Heart right ventricle (tissue), 16 donors: ENCODE results near the gene HMCN1. TPM values are rescaled to one million over a fixed set of nuclear protein-coding genes. Genes with fewer than 3 reads are reported as not detected.
A peak's percentile ranks its signal among the peaks of the same experiment; 100 is the strongest.

Source experiments
- ATAC-seq, 8 donors: fragments of 200-7000 bp; cut with Tn5 transposase; one replicate each; pipeline ENCODE4 v1.9.1; 2020; ENCODE audit warnings: mild to moderate bottlenecking in 8 of 8, moderate library complexity in 8 of 8, moderate number of reproducible peaks in 1 of 8
- DNase-seq, 2 donors: peaks; one replicate each; pipeline ENCODE4 v3.0.0-alpha.2; 2020
- H3K27ac ChIP-seq, 10 donors: fragments of 200-600 bp; sonication (generic) in 2 of 10; one replicate each; pipeline versions ENCODE4 v1.5.0 to v1.8.0; 2020 to 2022; ENCODE audit warnings: mild to moderate bottlenecking in 3 of 10
- H3K27me3 ChIP-seq, 7 donors: fragments of 200-600 bp; one replicate each; pipeline ENCODE4 v1.8.0; 2021 to 2022; ENCODE audit warnings: mild to moderate bottlenecking in 2 of 7
- H3K36me3 ChIP-seq, 9 donors: fragments of 200-600 bp; sonication (generic) in 1 of 9; one replicate each; pipeline versions ENCODE4 v1.5.0 to v1.8.0; 2020 to 2022; ENCODE audit warnings: mild to moderate bottlenecking in 2 of 9
- H3K4me1 ChIP-seq, 9 donors: fragments of 200-600 bp; sonication (generic) in 1 of 9; one replicate each; pipeline versions ENCODE4 v1.5.0 to v1.8.0; 2020 to 2022; ENCODE audit warnings: mild to moderate bottlenecking in 4 of 9
- H3K4me3 ChIP-seq, 10 donors: fragments of 200-600 bp; sonication (generic) in 2 of 10; one replicate each; pipeline versions ENCODE4 v1.5.0 to v1.8.0; 2020 to 2022; ENCODE audit warnings: mild to moderate bottlenecking in 7 of 10, moderate library complexity in 2 of 10
- H3K9me3 ChIP-seq, 11 donors: fragments of 200-600 bp in 10 of 11; sonication (generic) in 2 of 11; one replicate each; pipeline versions ENCODE4 v1.5.0 to v1.8.0; 2013 to 2022; ENCODE audit warnings: mild to moderate bottlenecking in 2 of 11, control low read depth in 1 of 11, moderate library complexity in 1 of 11
- WGBS, 2 donors: extraction: QIAGEN DNeasy Blood & Tissue Kit; methylation state at CpG; one replicate each; pipeline ENCODE4 v1.1.7; 2013; ENCODE audit warnings: inconsistent platforms in 1 of 2; 5-methylcytosine and 5-hydroxymethylcytosine counted together
- intact Hi-C, 10 donors: fragments of 100-400 bp; cut with DNase I; formaldehyde crosslinking; loops; one replicate each; pipeline versions ENCODE4 v1.11.1 to v1.14.2; 2022
- polyA plus RNA-seq, 2 donors: library from polyadenylated mRNA; stranded (reverse); fragments of 200-250 nt; gene quantifications; one replicate each; pipeline ENCODE4 v1.2.3, GENCODE V29; 2013
- total RNA-seq, 10 donors: library from RNA; stranded (reverse); fragmentation: NEBNext Ultra II Directional in 3 of 10; extraction: Animal tissue kit (Norgen Biotek cat#: 25700) in 3 of 10; gene quantifications; one replicate each; pipeline versions ENCODE4 v1.2.1 to v1.2.4, GENCODE V29; 2021 to 2023
- TF ChIP-seq, protein P1 (sequence below), 9 donors: fragments of 200-600 bp; sonication (generic) in 2 of 9; IDR thresholded peaks; one replicate each; pipeline versions ENCODE4 v1.5.0 to v1.8.0; 2021 to 2022; ENCODE audit warnings: antibody characterized with exemption in 9 of 9, mild to moderate bottlenecking in 5 of 9, moderate library complexity in 1 of 9
- donor health status: Arrhythmogenic right ventricular cardiomyopathy.
- donor health status: ischemic (EF 13 %, LVEDD 7.1; RV severe dilation, severe dysfunction).
- donor health status: healthy with polysubstance abuse.
- donor health status: DM: no; HTN: yes; CAD: no.
- donor health status: DM: no; HTN: no; CAD: no.
- donor health status: ischemic (EF 25% LVEDD 6.9; RV normal size, moderate dysfunction).
- donor health status: ischemic (EF 25% LVEDD 5.7; RV mildly dilated, moderate dysfunction).
- donor health status: healthy.
- donor health status: DM: yes; HTN: yes; CAD: no.
- donor health status: Ischemic cardiomyopathy.
- donor health status: ischemic (EF 35%, LVEDD 5.7; RV mildly dilated, moderate dysfunction).
- donor health status: nonischemic (EF 11% LVEDD 7.7; RV severe dilation, severe dysfunction).
- donor health status: DM: yes; HTN: yes; CAD: no.
- donor health status: PGD.
- donor health status: ischemic (EF 29% LVEDD 5.4; RV normal size, mild dysfunction).
- donor health status: nonischemic (EF 23%, LVEDD 6.1; RV moderate dilation, normal function).

Gene HMCN1
- total and polyA plus RNA-seq, 12 donors, result 3.4 to 12.4 (median 6.2) TPM

DNA sequence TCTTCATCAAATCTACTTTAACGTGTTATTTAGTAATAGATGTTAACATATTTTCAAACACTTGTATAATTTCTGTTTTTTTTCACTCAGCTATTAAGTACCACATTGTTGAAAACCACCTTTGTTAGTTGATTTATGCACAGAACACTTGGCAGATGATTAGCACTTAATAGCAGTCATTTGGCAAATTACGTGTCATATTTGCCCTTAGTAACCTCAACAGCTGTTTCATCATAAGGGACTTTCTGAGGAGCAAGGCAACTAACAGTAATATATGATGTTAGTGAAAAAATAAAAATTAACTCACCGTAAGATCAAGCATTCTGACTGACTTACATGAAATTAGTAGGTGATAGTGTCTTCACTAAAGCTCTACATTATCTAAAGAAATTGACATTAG is 186.4 kb downstream of the HMCN1 start:
- ATAC-seq, result no peak
- H3K27ac ChIP-seq, result no peak overlapping the region
- intact Hi-C loops, result no loop called here

DNA sequence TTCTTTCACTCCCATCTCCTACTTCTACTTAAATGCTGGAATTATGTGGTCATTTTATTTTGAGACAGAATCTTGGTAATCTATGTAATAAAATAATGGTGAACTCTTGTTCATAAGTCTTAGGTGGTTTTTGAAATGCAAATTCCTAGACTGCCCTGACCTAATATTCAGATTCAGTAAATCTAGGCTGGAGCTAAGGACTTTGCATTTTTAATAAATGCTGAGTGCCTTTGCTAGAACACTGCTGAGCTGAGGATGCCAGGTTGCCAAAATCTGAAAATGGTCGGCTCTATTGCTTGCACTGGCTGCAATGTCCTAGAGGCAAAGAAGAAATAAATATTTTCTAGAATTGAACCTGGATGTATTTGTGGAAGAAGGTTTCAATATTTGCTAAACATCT is 187.4 kb downstream of the HMCN1 start:
- no peaks in the 10 kb centered on the region for H3K9me3 ChIP-seq
- no peak for DNase-seq
- H3K27me3 ChIP-seq, result no peaks in the 10 kb centered on the region
- peaks cover 0 to 19% (median 0%) of the 10 kb centered on the region in 9 donors for H3K36me3 ChIP-seq
- intact Hi-C loops, result no loop called here
- no peak overlapping the region for H3K4me3 ChIP-seq
- 94 to 100% methylated on average over 1 of the region's 1 CpG for WGBS, 2 donors
- H3K4me1 ChIP-seq, result no peaks in the 10 kb centered on the region
- ATAC-seq, result no peak
- TF ChIP-seq, protein P1, sequence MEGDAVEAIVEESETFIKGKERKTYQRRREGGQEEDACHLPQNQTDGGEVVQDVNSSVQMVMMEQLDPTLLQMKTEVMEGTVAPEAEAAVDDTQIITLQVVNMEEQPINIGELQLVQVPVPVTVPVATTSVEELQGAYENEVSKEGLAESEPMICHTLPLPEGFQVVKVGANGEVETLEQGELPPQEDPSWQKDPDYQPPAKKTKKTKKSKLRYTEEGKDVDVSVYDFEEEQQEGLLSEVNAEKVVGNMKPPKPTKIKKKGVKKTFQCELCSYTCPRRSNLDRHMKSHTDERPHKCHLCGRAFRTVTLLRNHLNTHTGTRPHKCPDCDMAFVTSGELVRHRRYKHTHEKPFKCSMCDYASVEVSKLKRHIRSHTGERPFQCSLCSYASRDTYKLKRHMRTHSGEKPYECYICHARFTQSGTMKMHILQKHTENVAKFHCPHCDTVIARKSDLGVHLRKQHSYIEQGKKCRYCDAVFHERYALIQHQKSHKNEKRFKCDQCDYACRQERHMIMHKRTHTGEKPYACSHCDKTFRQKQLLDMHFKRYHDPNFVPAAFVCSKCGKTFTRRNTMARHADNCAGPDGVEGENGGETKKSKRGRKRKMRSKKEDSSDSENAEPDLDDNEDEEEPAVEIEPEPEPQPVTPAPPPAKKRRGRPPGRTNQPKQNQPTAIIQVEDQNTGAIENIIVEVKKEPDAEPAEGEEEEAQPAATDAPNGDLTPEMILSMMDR (IDR thresholded peaks at IDR 0.05), result no peak
- H3K27ac ChIP-seq, result no peak overlapping the region

More for the DNA sequence above, 186.4 kb downstream of the HMCN1 start:
- Histone ChIP-seq H3K4me1 (no peaks in the 10 kb centered on the region), H3K27me3 (no peaks in the 10 kb centered on the region), H3K4me3 (no peak overlapping the region), H3K9me3 (no peaks in the 10 kb centered on the region), H3K36me3 (peaks cover 0 to 19% (median 0%) of the 10 kb centered on the region in 9 donors)
- DNase-seq, result no peak
- TF ChIP-seq, protein P1 (IDR thresholded peaks at IDR 0.05), result no peak
- 75 to 77% methylated on average over 3 of the region's 3 CpGs for WGBS, 2 donors

DNA sequence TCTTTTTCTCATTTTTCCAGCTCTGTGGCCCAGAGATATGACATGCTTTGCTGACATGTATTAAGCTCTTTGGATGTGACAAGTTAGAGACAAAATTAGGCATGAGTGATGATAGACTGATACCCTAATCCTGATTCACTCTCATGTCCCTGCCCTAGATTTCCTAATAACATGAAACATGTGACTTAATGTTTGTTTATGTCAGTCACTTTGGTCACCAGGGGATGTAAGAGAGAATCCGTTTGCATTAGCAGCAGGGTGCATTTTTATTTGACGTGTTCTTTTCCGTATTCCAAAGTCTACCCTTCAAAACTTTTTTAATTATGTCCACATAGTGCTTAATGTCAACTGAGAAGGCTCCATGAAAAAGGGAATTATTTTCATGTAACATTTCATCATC is 192.4 kb downstream of the HMCN1 start:
- H3K27ac ChIP-seq, result no peak overlapping the region
- peaks cover 0 to 12% (median 0%) of the 10 kb centered on the region in 9 donors for H3K4me1 ChIP-seq
- intact Hi-C loops, result no loop called here
- no peaks in the 10 kb centered on the region for H3K9me3 ChIP-seq
- H3K4me3 ChIP-seq, result no peak overlapping the region
- H3K27me3 ChIP-seq, result no peaks in the 10 kb centered on the region
- peaks cover 0 to 29% (median 0%) of the 10 kb centered on the region in 9 donors for H3K36me3 ChIP-seq
- ATAC-seq, result peak in 2 of 8 donors; percentile 27 to 63
- TF ChIP-seq, protein P1 (IDR thresholded peaks at IDR 0.05), result no peak
- DNase-seq, result no peak
- 20 to 38% methylated on average over 3 of the region's 3 CpGs for WGBS, 2 donors

DNA sequence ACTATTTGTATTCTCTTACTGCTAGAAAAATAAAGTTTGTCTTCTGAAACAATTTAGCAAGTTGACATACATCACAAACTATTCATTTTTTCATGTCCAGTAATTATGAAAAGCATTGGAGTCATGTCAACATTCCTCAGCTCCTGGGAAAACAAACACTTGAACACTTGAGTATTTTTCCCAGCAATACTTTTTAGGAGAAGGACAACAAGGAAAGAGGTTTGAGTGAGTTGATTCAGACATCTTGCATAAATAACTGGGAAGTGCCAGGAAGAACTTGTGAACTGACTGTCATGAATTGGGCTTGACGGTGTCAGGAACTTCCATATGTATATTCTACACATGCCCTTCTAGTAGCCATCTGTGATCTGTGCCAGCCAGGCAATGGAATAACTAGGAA is 195.6 kb downstream of the HMCN1 start:
- intact Hi-C loops, result no loop called here

More for the DNA sequence above, 195.6 kb downstream of the HMCN1 start:
- H3K27me3 ChIP-seq, result no peaks in the 10 kb centered on the region
- TF ChIP-seq, protein P1 (IDR thresholded peaks at IDR 0.05), result no peak
- no peaks in the 10 kb centered on the region for H3K9me3 ChIP-seq
- peak overlapping the region in 1 of 10 donors; percentile 25 for H3K27ac ChIP-seq
- WGBS, 2 donors, result 68 to 69% methylated on average over 1 of the region's 1 CpG
- peaks cover 0 to 19% (median 0%) of the 10 kb centered on the region in 9 donors for H3K36me3 ChIP-seq
- ATAC-seq, result no peak
- peaks cover 0 to 12% (median 0%) of the 10 kb centered on the region in 9 donors for H3K4me1 ChIP-seq
- no peak for DNase-seq
- no peak overlapping the region for H3K4me3 ChIP-seq
